HL-60 (cell line): ENCODE measurements around the gene PPIL6.

Experiments
- GABPA ChIP-seq: IDR thresholded peaks from 2 replicates; pipeline ENCODE4 v1.6.1; 2012; ENCODE audit warnings: low read depth
- POLR2AphosphoS5 ChIP-seq: IDR thresholded peaks from 2 replicates; pipeline ENCODE4 v1.6.1; 2012; ENCODE audit warnings: low read depth
- SPI1 ChIP-seq: IDR thresholded peaks from 2 replicates; pipeline ENCODE4 v1.6.1; 2012; ENCODE audit warnings: low read depth, mild to moderate bottlenecking, borderline replicate concordance
- TF ChIP-seq, protein P1 (sequence below): IDR thresholded peaks from one replicate; pipeline ENCODE4 v1.5.1; 2011; ENCODE audit warnings: low read length, control low read depth, inconsistent platforms; ENCODE audit not compliant: insufficient read depth
- TF ChIP-seq, protein P2 (sequence below): IDR thresholded peaks from 2 replicates; pipeline ENCODE4 v1.6.1; 2012; ENCODE audit warnings: low read depth; ENCODE audit not compliant: insufficient replicate concordance

DNA sequence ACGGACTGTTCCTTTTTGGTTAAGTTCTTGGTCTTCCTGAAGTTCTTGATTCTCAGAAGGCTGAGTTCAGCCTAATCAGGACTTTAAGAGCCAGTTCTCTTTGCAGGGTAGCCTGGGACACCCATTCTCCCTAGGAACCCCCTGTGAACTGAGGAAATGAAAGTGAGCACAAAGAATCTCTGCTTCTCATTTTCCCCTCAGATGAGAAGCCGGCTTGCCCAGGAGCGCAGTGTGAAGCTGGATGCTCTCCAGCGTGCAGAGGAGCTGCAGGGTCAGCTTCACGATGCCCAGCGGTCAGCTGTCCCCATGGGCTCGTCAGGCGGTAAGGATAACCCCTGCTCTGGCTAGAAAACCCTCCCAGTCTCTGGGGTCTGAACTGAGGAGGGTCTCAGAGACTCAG is 92.2 kb downstream of the PPIL6 start:
- TF ChIP-seq, protein P1, sequence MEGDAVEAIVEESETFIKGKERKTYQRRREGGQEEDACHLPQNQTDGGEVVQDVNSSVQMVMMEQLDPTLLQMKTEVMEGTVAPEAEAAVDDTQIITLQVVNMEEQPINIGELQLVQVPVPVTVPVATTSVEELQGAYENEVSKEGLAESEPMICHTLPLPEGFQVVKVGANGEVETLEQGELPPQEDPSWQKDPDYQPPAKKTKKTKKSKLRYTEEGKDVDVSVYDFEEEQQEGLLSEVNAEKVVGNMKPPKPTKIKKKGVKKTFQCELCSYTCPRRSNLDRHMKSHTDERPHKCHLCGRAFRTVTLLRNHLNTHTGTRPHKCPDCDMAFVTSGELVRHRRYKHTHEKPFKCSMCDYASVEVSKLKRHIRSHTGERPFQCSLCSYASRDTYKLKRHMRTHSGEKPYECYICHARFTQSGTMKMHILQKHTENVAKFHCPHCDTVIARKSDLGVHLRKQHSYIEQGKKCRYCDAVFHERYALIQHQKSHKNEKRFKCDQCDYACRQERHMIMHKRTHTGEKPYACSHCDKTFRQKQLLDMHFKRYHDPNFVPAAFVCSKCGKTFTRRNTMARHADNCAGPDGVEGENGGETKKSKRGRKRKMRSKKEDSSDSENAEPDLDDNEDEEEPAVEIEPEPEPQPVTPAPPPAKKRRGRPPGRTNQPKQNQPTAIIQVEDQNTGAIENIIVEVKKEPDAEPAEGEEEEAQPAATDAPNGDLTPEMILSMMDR, result no peak
- TF ChIP-seq POLR2AphosphoS5 (no peak), SPI1 (no peak), GABPA (no peak)
- TF ChIP-seq, protein P2, sequence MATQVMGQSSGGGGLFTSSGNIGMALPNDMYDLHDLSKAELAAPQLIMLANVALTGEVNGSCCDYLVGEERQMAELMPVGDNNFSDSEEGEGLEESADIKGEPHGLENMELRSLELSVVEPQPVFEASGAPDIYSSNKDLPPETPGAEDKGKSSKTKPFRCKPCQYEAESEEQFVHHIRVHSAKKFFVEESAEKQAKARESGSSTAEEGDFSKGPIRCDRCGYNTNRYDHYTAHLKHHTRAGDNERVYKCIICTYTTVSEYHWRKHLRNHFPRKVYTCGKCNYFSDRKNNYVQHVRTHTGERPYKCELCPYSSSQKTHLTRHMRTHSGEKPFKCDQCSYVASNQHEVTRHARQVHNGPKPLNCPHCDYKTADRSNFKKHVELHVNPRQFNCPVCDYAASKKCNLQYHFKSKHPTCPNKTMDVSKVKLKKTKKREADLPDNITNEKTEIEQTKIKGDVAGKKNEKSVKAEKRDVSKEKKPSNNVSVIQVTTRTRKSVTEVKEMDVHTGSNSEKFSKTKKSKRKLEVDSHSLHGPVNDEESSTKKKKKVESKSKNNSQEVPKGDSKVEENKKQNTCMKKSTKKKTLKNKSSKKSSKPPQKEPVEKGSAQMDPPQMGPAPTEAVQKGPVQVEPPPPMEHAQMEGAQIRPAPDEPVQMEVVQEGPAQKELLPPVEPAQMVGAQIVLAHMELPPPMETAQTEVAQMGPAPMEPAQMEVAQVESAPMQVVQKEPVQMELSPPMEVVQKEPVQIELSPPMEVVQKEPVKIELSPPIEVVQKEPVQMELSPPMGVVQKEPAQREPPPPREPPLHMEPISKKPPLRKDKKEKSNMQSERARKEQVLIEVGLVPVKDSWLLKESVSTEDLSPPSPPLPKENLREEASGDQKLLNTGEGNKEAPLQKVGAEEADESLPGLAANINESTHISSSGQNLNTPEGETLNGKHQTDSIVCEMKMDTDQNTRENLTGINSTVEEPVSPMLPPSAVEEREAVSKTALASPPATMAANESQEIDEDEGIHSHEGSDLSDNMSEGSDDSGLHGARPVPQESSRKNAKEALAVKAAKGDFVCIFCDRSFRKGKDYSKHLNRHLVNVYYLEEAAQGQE, result no peak
